GM18867 (cell line): Measurements from ENCODE around the gene ARHGAP1.

Experiments used
- ATAC-seq: cut with Tn5 transposase; IDR thresholded peaks from one replicate; pipeline ENCODE4 v1.9.1; 2021; ENCODE audit warnings: mild to moderate bottlenecking, moderate library complexity; ENCODE audit not compliant: unreplicated experiment

ARHGAP1 gene

DNA sequence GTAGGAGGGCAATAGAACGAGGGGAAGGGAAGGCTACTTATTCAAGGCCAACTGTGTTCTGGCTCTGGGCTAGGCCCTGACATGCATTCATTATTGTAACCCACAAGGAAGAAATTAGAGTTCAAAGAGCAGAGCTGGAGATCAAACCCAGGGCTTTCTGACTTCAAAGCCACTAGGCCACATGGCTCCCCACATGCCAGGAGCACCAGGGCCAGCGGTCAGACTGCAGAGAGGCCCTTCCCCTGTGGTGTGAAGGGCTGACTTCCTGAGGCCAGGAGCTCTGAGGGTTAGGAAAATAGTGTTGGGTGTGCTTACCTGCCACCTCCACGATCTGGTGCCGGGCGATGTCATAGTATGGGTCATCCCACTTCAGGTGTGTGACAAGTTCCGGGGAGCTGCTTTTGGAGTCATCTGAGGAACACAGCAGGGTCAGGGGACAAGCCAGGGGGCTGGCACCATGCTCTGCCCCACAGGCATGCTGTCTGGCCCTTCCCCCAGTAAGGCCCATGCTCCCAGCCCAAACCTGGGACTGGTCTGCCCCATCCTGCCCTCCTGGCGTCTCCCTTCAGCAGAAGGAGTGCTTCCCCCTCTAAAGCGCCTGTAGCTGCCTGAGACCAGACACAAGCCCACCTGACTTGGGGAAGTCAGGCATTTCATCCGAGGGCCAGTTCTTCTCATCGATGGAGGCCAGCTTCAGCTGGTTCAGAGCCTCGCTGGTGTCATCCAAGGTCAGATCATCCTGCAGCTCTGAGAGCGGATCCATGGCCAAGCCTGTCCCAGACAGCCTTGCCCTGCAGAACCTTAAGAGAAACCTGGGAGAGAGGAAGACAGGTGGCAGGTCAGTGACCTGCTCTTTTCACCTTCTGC lies 4.8 kb downstream of the ARHGAP1 start:
- ATAC-seq: no peak

DNA sequence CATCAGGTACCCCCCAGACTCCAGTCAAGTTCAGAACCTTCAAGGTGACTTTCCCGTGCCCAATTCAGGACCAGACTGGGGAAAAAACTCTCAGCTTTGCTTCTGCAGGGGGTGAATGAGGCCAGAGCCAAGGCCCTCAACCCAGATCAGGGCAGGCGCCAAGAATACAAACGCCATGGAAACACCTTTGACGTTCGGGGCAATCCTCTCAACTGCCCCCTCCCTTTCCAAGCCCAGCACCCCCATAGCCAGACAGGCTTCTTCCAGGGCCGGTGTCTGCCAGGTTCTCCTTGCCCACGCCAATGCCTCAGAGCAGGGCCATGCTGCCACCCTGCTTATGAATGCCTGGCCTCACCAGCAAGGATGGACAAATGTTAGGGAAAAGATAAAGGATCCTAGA lies 5.8 kb downstream of the ARHGAP1 start:
- no peak for ATAC-seq

GRCh38 chr11:46694072-46694471 lies 6.3 kb downstream of the ARHGAP1 start:
- ATAC-seq: no peak

- no peak for ATAC-seq
Measured at GRCh38 chr11:46693597-46694012, 6.8 kb downstream of the ARHGAP1 start.

DNA sequence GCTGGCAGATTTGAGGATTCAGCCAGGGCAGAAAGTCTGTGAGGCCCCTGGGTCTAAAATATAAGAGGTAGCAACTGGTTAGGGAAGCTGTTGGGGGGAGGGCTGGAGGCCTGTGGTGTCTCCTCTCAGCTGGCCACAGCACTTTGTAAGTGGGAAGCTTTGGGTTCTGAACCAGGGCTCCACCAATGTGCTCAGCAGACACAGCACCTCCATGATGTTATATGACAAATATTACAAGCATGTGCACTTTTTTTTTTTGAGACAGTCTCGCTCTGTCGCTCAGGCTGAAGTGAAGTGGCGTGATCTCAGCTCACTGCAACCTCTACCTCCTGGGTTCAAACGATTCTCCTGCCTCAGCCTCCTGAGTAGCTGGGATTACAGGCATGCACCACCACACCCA lies 8.0 kb downstream of the ARHGAP1 start:
- ATAC-seq: no peak

DNA sequence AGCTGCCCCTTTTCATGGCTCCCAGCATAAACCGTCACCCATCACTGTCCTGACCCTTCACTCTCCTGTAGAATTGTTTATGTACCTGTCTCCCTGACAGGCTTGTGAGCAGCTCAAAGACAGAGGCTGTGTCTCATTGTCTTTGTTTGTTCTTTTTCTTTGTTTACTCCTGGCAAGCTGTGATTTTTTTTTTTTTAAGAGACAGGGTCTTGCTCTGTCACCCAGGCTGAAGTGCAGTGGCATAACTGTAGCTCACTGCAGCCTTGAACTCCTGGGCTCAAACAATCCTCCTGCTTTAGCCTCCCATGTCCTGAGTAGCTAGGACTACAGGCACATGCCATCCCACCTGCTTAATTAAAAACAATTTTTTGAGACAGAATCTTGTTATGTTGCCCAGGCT lies 9.7 kb downstream of the ARHGAP1 start:
- ATAC-seq: no peak

DNA sequence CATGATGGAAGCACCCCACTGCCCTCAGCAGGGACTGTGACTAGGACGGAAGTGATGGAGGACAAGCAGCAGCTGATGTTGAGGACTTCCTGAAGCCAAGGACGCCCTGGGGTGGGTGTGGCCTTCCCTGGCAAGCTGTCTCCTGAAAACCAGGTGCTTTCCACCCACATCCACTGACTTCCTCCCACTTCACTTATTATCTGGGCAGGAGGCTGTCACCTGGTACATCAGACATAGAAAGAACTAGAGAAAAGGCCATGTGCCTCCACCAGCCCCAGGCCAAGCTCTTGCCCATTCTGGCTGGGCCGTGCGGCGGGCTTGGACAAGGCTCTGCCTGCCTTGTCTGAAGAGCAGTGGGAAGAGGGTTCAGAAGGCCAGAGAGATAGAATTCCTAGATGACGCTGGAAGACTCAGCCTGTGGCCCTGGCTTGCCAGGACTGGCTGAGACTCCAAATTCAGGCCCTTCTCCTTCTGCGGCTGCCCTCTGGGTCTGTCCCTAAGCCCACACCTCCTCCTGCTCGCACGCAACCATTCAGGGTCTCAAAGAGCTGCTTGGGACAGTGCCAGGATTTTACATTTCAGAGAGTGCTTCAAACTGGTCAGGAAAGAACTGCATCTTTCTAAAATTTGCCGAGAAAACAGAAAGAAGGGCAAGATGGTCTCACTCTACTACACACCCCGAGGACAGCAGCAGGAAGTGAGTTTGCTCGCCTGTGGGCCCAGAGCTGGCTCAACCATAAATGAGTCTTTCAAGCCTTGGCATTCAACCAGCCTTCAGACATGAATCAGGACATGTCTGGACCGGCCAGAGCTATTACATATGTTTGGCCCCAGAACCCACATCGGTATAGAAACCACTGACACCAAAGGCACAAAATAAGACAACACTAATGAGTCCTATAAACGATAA lies 13.3 kb downstream of the ARHGAP1 start:
- no peak for ATAC-seq

- ATAC-seq: no peak
Measured at GRCh38 chr11:46684367-46684766, 16.1 kb downstream of the ARHGAP1 start.

DNA sequence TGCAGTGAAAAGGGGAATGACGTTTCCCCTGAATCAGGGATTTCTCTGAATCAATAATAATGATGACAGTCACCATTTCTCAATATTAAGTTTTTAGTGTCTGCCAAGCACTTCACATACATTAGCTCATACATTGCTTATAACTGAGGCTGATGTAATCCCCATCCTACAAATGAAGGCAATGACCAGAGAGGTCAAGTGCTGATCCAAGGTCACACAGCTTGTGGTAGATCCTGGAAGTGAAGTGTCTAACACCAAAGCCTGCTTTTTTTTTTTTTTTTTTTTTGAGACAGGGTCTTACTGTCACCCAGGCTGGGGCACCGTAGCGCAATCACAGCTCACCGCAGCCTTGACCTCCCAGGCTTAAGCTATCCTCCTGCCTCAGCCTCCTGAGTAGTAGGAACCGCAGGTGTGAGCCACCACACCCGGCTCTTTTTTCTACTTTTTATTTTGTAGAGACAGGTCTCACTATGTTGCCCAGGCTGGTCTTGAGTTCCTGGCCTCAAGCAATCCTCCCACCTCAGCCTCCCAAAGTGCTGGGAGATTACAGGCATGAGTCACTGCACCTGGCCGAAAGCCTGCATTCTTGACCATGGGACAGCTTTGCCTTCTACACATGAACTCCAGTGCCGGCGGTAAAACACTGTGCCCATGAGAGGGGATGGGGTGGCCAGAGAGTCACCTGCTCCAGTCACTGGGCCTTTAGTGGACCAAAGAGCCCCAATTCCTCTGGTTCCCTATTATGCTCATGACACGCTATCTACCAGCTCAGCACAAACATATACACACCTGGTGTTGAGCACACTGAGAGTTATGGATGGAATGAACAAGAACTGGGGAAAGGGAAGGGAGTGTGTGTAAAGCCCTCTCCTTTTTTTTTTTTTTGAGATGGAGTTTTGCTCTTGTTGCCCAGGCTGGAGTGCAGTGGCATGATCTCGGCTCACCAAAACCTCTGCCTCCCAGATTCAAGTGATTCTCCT lies 17.4 kb downstream of the ARHGAP1 start:
- ATAC-seq: no peak

GRCh38 chr11:46681814-46682213 lies 18.6 kb downstream of the ARHGAP1 start:
- ATAC-seq: no peak

DNA sequence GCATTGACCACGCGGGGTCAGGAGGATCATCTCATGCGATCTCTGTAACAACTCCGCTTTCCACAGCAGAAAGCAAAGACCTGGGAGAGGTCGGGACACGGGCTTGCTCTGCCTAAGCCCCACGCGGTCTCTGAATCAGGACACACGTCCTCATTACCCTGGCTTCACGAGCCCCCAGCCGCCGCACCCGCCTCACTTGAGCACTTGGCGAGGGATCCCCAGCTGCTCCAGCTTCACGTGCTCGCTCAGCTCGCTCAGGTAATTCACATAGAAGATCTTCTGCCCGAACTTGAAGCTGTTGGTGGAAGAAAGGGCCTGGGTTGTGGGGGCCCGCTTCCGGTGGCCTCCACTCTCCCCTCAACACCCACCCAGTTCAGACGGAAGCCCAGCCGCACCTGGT lies 19.6 kb downstream of the ARHGAP1 start:
- ATAC-seq: no peak

- ATAC-seq: no peak
Measured at GRCh38 chr11:46680164-46680760, 20.2 kb downstream of the ARHGAP1 start.

DNA sequence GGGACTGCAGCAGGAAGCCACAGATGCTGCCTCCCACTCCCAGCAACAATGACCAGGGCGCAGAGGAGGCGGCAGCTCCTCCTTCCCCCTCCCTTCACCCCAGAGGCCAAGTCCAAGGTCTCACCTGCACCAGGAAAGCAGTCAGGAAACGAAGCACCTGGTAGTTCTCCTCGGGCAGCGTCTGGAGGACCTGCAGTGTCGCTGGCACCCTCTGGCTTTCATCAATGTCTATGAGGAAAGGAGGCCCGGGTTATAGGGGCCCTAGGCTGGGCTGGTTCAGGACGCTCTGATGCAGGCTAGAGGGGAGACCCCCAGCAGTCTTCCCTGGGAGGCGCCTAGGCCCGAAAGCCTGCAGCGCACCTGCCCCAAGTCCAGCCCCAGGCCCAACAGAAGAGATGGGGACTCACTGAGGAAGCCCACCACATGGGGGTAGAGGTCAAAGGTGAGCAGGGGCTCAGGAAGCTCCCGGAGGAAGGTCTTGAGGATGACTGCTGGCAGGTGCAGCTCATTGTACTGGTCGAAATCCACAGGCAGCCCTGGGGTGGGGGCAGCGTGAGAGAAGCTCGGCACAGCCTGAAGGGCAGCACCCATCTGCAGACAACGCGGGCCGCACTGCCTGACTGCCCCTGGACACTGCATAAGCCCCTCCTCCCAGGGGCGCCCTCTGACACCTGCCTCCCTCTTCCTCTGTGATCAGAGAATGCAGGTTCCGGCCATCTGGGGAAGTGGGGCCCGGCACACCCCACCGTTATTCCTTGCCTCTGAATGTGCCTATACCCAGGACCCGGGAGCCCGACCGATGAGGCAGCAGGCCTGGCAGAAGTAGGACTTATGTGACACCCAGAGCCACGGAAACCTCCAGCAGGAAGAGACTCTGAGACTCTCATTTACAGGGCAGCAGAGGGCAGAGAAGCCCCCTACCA lies 20.9 kb downstream of the ARHGAP1 start:
- no peak for ATAC-seq

GRCh38 chr11:46678741-46679130 lies 21.7 kb downstream of the ARHGAP1 start:
- ATAC-seq: no peak

- ATAC-seq: no peak
Measured at GRCh38 chr11:46677991-46678740, 22.3 kb downstream of the ARHGAP1 start.

DNA sequence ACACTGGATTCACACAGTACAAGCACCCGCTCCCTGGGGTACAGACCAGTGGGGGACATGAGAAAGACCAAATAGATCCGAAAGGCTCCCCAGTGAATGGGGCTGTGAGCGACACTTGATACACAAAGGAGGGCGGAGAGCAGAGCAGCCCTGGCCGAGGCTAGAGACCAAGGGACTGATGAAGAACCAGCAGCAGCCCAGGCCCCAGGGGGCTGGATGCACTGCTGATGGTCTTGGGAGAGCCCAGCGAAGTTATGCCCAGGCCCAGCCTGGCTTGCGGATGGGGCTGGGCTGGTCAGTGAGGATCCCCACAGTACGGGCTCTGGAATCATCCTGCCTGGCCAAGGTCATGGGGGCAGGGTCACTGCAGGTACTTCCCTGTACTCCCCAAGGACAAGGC lies 23.2 kb downstream of the ARHGAP1 start:
- ATAC-seq: no peak

DNA sequence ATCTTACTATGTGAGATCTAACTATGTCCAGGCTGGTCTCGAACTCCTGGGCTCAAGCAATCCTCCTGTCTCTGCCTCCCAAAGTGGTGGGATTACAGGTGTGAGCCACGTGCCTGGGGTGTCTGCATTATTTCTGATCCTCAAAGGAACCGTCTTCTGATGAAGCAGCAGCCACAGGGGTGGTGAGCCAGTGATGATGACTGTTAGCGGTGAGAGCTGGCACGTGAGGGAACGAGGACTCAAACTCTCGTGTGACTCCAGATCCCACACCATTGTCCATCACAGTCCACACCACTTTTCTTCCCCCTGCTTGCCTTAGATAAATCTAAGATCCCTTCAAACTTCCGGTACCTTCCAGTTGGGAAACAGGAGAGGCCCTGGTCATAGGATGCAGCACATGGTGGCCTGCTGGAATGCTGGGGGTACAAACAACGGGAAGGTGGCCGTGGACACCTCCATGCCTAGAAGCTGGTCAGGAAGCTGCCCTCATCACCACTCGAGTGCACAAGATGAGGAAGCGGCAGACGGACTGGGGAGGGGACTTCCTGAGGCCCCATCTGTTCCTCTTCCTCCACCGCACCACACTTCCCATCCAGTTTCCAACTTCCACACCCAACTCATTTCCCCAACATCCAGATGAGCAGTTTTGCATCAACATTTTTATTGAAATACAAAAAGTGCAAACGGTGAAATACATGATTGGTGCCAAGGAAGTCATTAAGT lies 23.8 kb downstream of the ARHGAP1 start:
- no peak for ATAC-seq

GRCh38 chr11:46675949-46676348 lies 24.5 kb downstream of the ARHGAP1 start:
- no peak for ATAC-seq
